CD4-positive, alpha-beta T cell (primary cell): ENCODE measurements around the gene MS4A7. TPM values are rescaled to one million over a fixed set of nuclear protein-coding genes. Genes with fewer than 3 reads are reported as not detected.

Experiments
- ATAC-seq: fragments of 200-7000 bp; cut with Tn5 transposase; one replicate; pipeline ENCODE4 v1.10.0; 2022; ENCODE audit warnings: mild to moderate bottlenecking; ENCODE audit not compliant: poor library complexity
- CTCF ChIA-PET: fragments of 350-600 bp; sonication (Branson Sonifier 250); formaldehyde crosslinking; loops from one replicate; lab custom pipeline; 2021; ENCODE audit warnings: antibody characterized with exemption, inconsistent platforms; lab: Charles Lee
- POLR2A ChIA-PET: fragments of 350-600 bp; sonication (Branson Sonifier 250); formaldehyde crosslinking; loops from one replicate; lab custom pipeline; 2021; ENCODE audit warnings: antibody characterized with exemption, inconsistent platforms; lab: Charles Lee
- DNase-seq, 14 experiments: peaks; one replicate each; pipeline ENCODE4 v3.0.0-alpha.2; 2013 to 2020; ENCODE audit warnings: mixed read lengths in 2 of 14
- H3K27ac ChIP-seq, 2 donors: one replicate each; pipeline versions ENCODE4 v1.5.1 to v1.7.0; 2013; ENCODE audit warnings: low read length in 2 of 2, low read depth in 1 of 2, mild to moderate bottlenecking in 1 of 2
- H3K27me3 ChIP-seq, 2 experiments: 1 replicate in 1 of 2; 2 replicates in 1 of 2; pipeline versions ENCODE4 v1.6.1 to v1.7.0; 2013; ENCODE audit warnings: low read length in 2 of 2, control low read depth in 1 of 2, mild to moderate bottlenecking in 1 of 2, moderate library complexity in 1 of 2; ENCODE audit not compliant: insufficient read depth in 2 of 2, control insufficient read depth in 1 of 2
- H3K36me3 ChIP-seq: one replicate; pipeline ENCODE4 v1.6.1; 2013; ENCODE audit warnings: low read length, control low read depth; ENCODE audit not compliant: insufficient read depth
- H3K4me1 ChIP-seq: one replicate; pipeline ENCODE4 v1.6.1; 2013; ENCODE audit warnings: low read length, control low read depth; ENCODE audit not compliant: insufficient read depth
- H3K4me3 ChIP-seq: one replicate; pipeline ENCODE4 v1.5.1; 2013; ENCODE audit warnings: mild to moderate bottlenecking, low read length, moderate library complexity
- H3K9me3 ChIP-seq, 2 experiments: 1 replicate in 1 of 2; 2 replicates in 1 of 2; pipeline versions ENCODE4 v1.6.1 to v1.7.0; 2013; ENCODE audit warnings: low read length in 2 of 2, mild to moderate bottlenecking in 2 of 2, control low read depth in 1 of 2, moderate library complexity in 1 of 2; ENCODE audit not compliant: control insufficient read depth in 1 of 2, insufficient read depth in 1 of 2
- H3K27ac Mint-ChIP-seq: one replicate; pipeline ENCODE4 v1.8.0; 2020; ENCODE audit warnings: mixed read lengths
- H3K27me3 Mint-ChIP-seq: one replicate; pipeline ENCODE4 v1.8.0; 2021; ENCODE audit warnings: mixed read lengths
- H3K36me3 Mint-ChIP-seq: one replicate; pipeline ENCODE4 v1.8.0; 2021; ENCODE audit warnings: low read depth, mixed read lengths
- H3K4me1 Mint-ChIP-seq: one replicate; pipeline ENCODE4 v1.8.0; 2021; ENCODE audit warnings: low read depth, mixed read lengths
- H3K4me3 Mint-ChIP-seq: one replicate; pipeline ENCODE4 v1.8.0; 2020; ENCODE audit warnings: mild to moderate bottlenecking, mixed read lengths
- H3K9me3 Mint-ChIP-seq: one replicate; pipeline ENCODE4 v1.8.0; 2020; ENCODE audit warnings: mixed read lengths
- intact Hi-C, 2 experiments: fragments of 100-400 bp; cut with DNase I in 1 of 2; cut with micrococcal nuclease in 1 of 2; formaldehyde crosslinking; loops; one replicate each; pipeline versions ENCODE4 v1.15.1 to v1.9.0; 2023 to 2025; cut with DNase I, micrococcal nuclease
- total RNA-seq, 174 experiments: library from RNA in 2 of 174; stranded (reverse) in 2 of 174; gene quantifications; one replicate each; pipeline ENCODE4 v1.2.3 and lab custom pipeline; 2021 to 2026
- TF ChIP-seq, protein P1 (sequence below): fragments of 200-600 bp; IDR thresholded peaks from one replicate; pipeline ENCODE4 v1.8.0; 2022; ENCODE audit warnings: antibody characterized with exemption, mild to moderate bottlenecking

Gene MS4A7
- total RNA-seq, 2 experiments from 2014 or later: 0.80 TPM; not detected in 1

DNA sequence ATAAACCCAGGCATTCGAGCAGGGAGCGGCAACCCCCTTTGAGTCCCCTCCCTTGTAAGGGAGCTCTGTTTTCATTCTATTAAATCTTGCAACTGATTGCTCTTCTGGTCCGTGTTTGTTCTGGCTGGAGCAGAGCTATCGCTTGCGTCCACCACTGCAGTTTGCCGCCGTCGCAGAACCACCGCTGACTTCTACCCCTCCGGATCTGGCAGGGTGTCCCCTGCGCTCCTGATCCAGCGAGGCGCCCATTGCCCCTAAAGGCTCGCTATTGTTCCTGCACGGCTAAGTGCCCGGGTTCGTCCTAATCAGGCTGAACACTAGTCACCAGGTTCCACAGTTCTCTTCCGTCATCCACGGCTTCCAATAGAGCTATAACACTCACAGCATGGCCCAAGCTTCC is 10.4 kb upstream of the MS4A7 start:
- TF ChIP-seq, protein P1, sequence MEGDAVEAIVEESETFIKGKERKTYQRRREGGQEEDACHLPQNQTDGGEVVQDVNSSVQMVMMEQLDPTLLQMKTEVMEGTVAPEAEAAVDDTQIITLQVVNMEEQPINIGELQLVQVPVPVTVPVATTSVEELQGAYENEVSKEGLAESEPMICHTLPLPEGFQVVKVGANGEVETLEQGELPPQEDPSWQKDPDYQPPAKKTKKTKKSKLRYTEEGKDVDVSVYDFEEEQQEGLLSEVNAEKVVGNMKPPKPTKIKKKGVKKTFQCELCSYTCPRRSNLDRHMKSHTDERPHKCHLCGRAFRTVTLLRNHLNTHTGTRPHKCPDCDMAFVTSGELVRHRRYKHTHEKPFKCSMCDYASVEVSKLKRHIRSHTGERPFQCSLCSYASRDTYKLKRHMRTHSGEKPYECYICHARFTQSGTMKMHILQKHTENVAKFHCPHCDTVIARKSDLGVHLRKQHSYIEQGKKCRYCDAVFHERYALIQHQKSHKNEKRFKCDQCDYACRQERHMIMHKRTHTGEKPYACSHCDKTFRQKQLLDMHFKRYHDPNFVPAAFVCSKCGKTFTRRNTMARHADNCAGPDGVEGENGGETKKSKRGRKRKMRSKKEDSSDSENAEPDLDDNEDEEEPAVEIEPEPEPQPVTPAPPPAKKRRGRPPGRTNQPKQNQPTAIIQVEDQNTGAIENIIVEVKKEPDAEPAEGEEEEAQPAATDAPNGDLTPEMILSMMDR: no peak
- Histone ChIP-seq H3K36me3 (no peaks in the 10 kb centered on the region), H3K4me3 (no peak overlapping the region), H3K27ac (no peak overlapping the region), H3K27me3 (peaks cover 3 to 4% of the 10 kb centered on the region in 2 experiments), H3K9me3 (no peaks in the 10 kb centered on the region), H3K4me1 (no peaks in the 10 kb centered on the region)
- Mint-ChIP-seq H3K9me3 (no peaks in the 10 kb centered on the region), H3K4me1 (no peaks in the 10 kb centered on the region), H3K27ac (no peak overlapping the region), H3K36me3 (no peaks in the 10 kb centered on the region), H3K27me3 (peaks cover 24% of the 10 kb centered on the region), H3K4me3 (no peak overlapping the region)
- CTCF ChIA-PET: interaction anchor here (1.2 kb wide), 1 partner anchor 12 kb away, joined by 3 read pairs; no protein-coding TSS in a partner anchor
- POLR2A ChIA-PET: no interaction called here
- DNase-seq (no peak), ATAC-seq (no peak)
- intact Hi-C loops: no loop called here

DNA sequence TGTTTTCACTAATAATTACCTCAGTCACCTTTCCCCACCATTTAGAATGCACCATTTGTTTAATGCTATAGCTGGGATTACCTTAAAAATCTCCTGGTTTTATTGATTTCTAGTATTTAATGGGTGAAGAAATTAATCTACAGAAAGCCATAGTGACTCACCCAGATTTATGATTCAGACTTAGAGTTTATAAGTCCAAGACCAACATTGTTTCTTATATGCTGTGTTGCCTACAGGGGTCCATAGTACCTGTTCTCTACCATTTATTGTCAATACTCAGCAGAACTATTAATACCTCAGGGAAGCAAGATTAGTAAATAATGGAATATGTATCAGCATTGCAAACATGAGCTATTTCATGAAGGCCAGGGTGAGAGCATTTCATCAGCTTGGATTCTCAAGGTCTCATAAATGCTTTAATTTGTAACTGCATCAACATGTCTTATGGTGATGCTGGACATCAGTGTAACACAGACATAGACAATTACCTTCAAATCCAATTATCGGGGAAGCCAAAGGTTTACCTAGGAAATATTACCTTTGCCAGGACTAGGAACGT is 8.0 kb upstream of the MS4A7 start:
- Histone ChIP-seq H3K4me1 (no peaks in the 10 kb centered on the region), H3K4me3 (no peak overlapping the region), H3K27ac (no peak overlapping the region), H3K27me3 (peaks cover 0 to 8% of the 10 kb centered on the region in 2 experiments), H3K9me3 (no peaks in the 10 kb centered on the region), H3K36me3 (no peaks in the 10 kb centered on the region)
- DNase-seq: no peak
- intact Hi-C loops: no loop called here
- ChIA-PET CTCF (no interaction called here), POLR2A (no interaction called here)
- ATAC-seq: no peak
- no peak overlapping the region for H3K27ac Mint-ChIP-seq
- H3K4me1 Mint-ChIP-seq: no peaks in the 10 kb centered on the region
- H3K4me3 Mint-ChIP-seq: no peak overlapping the region
- H3K36me3 Mint-ChIP-seq: no peaks in the 10 kb centered on the region
- no peaks in the 10 kb centered on the region for H3K9me3 Mint-ChIP-seq
- H3K27me3 Mint-ChIP-seq: peaks cover 12% of the 10 kb centered on the region
- TF ChIP-seq, protein P1: no peak

DNA sequence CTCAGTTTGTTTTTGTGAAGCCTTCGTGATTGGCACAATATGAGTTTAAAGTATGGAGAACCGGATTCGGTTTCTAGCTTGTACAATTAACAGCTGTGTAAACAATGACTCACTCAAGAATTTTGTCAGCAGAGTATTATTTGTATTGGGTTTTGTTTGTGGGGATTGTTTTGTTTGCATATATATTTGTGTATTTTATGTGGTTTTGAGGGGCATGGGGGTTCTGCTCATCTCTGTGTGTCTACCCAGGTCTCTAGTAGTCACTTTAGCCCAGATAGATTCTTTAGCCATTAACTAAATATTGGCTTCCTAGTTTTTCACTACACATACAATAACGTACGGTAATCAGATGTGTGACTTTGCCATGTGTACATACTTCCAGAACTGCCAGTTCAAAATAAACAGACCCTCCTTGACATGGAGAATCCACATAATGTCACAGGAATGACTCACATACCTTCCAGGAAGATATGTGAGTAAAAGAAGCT is 7.5 kb upstream of the MS4A7 start:
- CTCF ChIA-PET: no interaction called here
- no peaks in the 10 kb centered on the region for H3K9me3 Mint-ChIP-seq
- no peak overlapping the region for H3K27ac Mint-ChIP-seq
- ATAC-seq: no peak
- no peak for DNase-seq
- H3K9me3 ChIP-seq: no peaks in the 10 kb centered on the region
- H3K27ac ChIP-seq: no peak overlapping the region
- POLR2A ChIA-PET: interaction anchor here (0.7 kb wide), 1 partner anchor 97 kb away, joined by 3 read pairs; no protein-coding TSS in a partner anchor
- peaks cover 0 to 9% of the 10 kb centered on the region in 2 experiments for H3K27me3 ChIP-seq
- TF ChIP-seq, protein P1: no peak
- peaks cover 12% of the 10 kb centered on the region for H3K27me3 Mint-ChIP-seq
- no peak overlapping the region for H3K4me3 ChIP-seq
- H3K36me3 ChIP-seq: no peaks in the 10 kb centered on the region
- no peaks in the 10 kb centered on the region for H3K36me3 Mint-ChIP-seq
- intact Hi-C loops: no loop called here
- no peak overlapping the region for H3K4me3 Mint-ChIP-seq
- H3K4me1 ChIP-seq: no peaks in the 10 kb centered on the region
- no peaks in the 10 kb centered on the region for H3K4me1 Mint-ChIP-seq
